NCI-H460 (cell line): ENCODE measurements around the gene RNF187. TPM values are rescaled to one million over a fixed set of nuclear protein-coding genes. Genes with fewer than 3 reads are reported as not detected.

Experiments
- DNase-seq: peaks from one replicate; pipeline ENCODE4 v3.0.0-alpha.2; 2016; ENCODE audit warnings: low read depth; ENCODE audit errors: extremely low read depth
- small RNA-seq, 2 experiments: library from RNA; depleted of rRNA; stranded (forward); fragments of <200 nt; gene quantifications; one replicate each; pipeline ENCODE3, GENCODE V24; 2014
- total RNA-seq: library from RNA; depleted of rRNA; stranded (reverse); fragments of >200 nt; shearing (Covaris generic); gene quantifications from 2 replicates; pipeline ENCODE4 v1.2.3, GENCODE V29; 2014; rRNA removed

The RNF187 gene
- total RNA-seq, 1 experiment from 2014 or later = 146 TPM

DNA sequence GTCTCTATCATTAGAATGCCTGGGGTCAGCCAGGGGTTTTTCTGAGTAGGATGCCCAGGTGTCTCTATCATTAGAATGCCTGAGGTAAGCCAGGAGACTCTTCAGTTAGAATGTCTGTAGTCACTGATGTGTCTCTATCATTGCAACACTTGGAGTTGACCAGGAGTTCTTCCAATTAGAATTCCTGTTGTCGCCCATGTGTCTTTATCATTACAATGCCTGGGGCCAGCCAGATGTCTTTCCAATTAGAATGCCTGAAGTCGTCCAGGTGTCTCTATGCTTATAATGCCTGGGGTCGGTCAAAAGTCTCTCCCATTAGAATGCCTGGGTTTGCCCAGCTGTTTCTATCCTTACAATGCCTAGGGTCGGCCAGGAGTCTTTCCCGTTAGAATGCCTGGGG, 55.8 kb downstream of the RNF187 start:
- no peak for DNase-seq

- DNase-seq = no peak
Observed at GRCh38 chr1:228543396-228543795, 56.2 kb downstream of the RNF187 start.

GRCh38 chr1:228544021-228544850, 57.1 kb downstream of the RNF187 start:
- DNase-seq = no peak

DNA sequence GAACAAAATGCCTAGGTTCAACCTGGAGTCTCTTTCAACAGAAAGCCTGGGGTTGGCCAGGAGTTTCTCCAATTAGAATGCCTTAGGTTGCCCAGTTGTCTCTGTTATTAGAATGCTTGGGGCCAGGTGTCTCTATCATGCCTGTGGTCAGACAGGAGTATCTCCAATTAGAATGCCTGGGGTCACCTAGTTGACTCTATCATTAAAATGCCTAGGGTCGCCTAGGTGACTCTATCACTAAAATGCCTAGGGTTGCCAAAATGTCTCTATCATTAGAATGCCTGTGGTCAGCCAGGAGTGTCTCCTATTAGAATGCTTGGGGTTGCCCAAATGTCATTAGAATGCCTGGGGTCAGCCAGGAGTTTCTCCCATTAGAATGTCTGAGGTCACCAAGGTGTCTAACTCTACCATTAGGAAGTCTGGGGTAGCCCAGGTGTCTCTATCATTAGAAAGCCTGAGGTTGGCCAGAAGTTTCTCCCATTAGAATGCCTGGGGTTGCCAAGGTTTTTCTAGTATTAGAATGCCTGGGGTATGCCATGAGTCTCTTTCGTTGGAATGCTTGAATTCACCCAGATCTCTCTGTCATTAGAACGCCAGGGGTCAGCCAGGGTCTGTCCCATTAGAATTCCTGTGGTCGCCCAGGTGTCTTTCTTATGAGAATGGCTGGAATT, 57.9 kb downstream of the RNF187 start:
- no peak for DNase-seq

Small RNA genes lying within 50 kb of the gene (small RNA-seq; reads per million reads assigned to genes)
- gene MIR4666A = 0 to 0.06 reads per million in 2 experiments

Other genes with a start within 250 kb of the RNF187 start
- 30.2 and 33.7 TPM in 2 replicates for gene TRIM11, start 80.5 kb upstream of the RNF187 start, total RNA-seq
- gene TRIM17, start 70.5 kb upstream of the RNF187 start, total RNA-seq = not detected in 2 replicates
- 1.3 and 1.7 TPM in 2 replicates for gene RHOU, start 248.1 kb downstream of the RNF187 start, total RNA-seq